OCI-M2 (cell line): ENCODE data around the gene DBX1.
"Not testable (repeated sequence)": the region's sequence is repeated elsewhere in the genome, so short reads cannot be mapped to it uniquely, and the experiment has no call there.

Experiments used
- DNase-seq: peaks from one replicate; lab custom pipeline; 2025; ENCODE audit not compliant: unreplicated experiment; lab: John Stamatoyannopoulos, UW

DBX1 gene

GRCh38 chr11:20161923-20162744 is 1.9 kb upstream of the DBX1 start:
- no peak for DNase-seq

DNA sequence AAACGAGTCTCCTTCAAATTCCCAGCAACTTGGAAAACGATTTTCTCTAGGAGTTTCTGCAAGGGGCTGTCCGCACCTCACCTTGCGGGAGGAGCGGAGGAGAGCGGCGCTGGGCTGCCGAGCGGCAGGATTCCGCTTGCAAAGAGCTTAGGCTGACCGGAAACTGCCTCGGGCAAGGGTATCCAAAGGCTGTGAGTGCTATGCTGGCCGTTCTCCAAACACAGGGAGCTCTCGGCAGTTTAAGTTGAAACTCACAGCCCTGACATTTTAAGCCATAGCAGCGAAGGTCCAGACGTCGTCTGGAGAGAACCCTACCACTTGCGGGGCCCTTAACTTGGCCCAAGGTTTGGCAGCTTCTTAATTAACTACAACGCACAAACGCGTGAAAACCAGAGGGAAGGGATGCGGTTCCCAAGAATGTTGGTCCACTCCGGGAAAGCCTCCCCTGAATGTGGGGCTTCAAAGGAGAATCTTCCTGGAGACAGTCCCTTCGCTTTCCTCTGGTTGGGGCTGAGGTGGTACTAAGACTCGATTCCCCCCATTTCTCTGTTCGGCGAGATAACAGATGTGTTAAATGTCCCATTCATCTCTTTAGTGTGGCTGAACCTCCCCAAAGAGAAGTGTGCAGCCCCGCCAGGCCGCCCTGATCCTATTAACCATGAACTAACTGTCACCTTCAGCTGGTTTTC is 1.1 kb upstream of the DBX1 start:
- no peak for DNase-seq

DNA sequence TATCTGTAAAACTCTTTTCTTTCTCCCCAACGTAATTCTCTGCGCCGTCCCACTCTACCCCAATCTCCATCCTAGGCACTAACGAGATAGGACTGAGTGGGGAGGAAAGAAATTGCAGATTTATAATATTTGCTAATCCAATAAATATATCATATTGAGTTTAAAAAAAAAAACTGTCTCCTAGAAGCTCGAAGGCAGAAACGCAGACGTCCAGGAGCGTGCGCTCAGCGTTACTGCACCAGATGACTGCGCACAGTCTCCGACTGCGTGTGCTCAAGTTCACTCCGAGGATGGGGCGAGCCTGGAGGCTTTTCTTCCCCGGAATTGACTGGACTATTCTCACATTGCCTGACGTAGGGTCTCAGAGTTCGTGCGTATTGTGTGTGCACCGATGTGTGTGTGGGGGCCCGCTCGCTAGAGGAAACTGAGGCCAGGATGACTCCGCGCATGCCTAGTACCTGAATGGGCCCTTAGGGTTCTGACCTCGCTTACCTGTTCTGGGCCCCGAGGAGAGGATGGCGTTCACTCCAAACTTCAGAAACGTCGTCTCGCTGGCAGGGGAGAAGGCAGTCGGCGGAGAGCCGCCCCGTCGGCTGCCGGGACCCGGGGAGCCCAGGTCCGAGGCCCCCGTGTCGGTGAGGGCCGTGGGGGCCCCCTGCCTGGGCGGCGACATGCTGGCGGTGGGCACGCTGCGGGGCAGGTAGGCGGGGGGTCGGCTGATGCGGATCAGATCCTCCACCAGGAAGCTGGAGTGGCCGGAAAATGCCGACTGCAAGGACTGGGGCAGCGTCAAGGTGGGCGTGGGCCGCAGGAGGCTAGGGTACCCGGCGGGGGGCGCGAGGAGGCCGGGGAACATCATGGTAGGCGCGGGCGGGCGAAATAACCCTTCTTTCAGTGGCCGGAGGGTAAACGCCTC is 551 bp downstream of the DBX1 start:
- DNase-seq, result no peak

DNA sequence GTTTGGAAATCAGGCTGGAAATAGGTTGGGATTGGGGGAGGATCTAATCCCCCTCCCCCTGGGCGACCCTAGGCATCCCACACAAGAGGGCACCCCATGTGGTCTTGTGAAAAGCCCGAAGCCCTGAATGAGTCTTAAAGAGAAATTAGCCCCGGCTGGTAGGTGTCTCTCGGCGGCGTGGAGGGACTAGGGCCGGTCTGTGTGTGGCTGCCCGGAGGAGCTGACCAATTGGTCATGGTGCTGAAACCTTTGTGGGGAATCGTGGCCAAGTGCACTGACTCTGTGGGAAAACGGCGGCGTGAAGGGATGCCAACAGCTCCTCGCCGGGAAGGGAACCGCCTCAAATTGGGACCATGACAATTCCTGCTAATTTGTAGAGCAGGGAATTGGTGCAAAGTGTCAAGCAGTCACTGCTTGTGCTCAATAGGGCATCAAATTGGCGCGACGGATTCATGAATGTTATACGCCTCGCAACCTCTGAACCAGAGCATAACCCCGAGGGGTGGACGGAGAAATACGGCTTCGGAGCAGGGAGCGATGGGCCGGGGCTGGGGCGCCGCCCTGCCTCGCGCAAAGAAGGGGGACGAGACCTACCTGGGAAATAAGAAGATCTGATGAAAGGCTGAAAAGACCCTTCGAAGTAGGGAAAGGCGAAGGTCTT is 1.5 kb downstream of the DBX1 start:
- DNase-seq, result no peak

GRCh38 chr11:20157728-20158127 is 2.5 kb downstream of the DBX1 start:
- DNase-seq, result no peak

- no peak for DNase-seq
Measured at GRCh38 chr11:20156876-20157613, 3.2 kb downstream of the DBX1 start.

- no peak for DNase-seq
Measured at GRCh38 chr11:20156280-20156875, 3.9 kb downstream of the DBX1 start.

DNA sequence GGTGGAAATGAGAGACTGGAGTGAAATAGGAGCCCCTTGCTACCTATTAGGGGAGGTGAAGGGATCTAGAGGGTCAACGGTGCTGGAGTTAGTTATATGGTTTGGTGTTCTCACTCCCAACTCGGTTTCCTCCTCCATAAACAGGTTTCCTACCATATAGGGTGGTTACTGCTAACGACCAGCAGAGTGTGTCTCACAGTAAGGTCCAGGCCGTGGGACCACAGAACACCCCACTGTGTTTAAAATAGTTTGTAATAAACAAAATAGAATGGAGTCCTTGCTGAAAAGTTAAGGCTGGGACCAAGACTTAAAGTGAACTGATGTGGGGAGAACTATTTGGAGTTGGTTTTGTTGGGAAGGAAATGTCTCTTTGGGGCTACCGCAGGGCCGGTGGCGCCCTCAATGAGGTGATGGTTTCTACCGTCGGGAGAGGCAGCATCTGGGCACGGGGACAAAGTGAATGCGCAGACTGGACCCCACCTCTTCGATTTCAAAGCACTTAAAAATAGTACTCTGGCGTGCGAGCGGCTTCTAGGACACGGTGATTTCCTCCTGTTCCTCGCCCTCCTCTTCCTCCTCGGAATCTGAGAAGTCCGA is 4.5 kb downstream of the DBX1 start:
- no peak for DNase-seq

GRCh38 chr11:20154381-20154780 is 5.9 kb downstream of the DBX1 start:
- DNase-seq, result no peak

DNA sequence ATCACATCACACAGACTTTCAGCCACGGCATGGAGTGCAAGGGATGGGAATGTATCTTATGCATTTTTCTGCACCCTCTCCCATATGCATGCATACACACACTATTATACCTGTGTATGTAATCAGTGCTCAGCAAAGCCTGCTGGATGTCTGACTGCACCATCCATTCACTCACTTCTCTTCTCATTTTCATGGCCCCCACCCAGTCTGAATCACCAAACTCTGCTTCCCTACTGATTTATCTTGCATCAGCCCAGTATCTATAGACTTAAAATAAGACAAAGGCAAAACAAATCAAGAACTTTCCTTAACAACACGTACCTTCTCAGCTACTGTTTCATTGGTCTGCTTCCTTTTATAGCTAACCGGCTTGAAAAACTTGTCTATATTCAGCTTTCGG is 21.6 kb downstream of the DBX1 start:
- DNase-seq, result no peak

DNA sequence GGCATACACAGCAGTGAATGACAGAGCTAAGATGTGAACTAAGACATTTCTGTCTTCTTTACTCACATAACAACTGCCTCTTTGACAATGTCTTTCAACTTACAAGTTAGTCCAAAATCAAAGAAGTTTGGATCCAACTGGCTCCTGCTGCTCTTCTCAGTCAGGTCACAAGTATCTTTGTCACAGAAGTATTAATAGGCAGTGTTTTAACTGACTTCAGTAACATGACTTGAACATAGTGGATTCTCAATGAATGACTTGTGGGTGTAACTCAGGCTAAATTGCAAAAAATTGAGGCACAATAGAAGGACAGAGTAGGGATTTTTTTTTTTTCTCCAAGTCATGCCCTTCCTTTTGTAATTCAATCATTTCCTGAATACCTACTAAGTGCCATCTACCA is 22.6 kb downstream of the DBX1 start:
- DNase-seq, result no peak

DNA sequence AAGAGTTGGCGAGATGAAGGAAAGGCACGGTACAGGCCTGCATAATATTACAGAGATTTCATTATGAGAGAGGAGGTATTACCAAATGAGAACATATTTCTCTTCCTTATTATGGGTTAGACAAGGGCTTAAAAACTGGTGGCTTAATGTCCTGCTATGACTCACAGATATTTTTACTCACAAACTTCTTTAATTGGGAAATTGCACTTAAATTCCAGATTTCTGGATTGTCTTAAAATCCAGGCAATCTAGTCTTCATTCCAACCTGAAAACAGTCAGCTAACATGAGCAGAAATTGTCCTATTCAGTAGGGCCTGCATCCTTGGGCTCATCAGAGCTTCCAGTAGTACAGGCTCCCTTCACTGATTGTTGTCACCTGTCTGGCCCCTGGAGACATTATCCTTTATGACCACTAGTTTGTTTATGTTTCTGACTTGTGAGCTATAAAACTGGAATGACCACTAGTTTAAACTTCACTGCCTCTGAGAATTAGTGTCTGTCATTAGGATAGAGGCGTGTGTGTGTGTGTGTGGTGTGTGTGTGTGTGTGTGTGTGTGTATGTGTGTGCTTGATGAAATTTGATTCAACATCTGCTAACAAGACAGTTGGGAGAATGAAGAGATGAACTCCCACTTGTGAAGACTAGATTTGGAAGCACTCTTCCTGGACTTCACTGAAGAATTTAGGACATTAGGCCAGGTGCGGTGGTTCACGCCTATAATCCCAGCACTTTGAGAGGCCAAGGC is 25.1 kb downstream of the DBX1 start:
- no peak for DNase-seq

- no peak for DNase-seq
Measured at GRCh38 chr11:20132667-20133039, 27.6 kb downstream of the DBX1 start.

DNA sequence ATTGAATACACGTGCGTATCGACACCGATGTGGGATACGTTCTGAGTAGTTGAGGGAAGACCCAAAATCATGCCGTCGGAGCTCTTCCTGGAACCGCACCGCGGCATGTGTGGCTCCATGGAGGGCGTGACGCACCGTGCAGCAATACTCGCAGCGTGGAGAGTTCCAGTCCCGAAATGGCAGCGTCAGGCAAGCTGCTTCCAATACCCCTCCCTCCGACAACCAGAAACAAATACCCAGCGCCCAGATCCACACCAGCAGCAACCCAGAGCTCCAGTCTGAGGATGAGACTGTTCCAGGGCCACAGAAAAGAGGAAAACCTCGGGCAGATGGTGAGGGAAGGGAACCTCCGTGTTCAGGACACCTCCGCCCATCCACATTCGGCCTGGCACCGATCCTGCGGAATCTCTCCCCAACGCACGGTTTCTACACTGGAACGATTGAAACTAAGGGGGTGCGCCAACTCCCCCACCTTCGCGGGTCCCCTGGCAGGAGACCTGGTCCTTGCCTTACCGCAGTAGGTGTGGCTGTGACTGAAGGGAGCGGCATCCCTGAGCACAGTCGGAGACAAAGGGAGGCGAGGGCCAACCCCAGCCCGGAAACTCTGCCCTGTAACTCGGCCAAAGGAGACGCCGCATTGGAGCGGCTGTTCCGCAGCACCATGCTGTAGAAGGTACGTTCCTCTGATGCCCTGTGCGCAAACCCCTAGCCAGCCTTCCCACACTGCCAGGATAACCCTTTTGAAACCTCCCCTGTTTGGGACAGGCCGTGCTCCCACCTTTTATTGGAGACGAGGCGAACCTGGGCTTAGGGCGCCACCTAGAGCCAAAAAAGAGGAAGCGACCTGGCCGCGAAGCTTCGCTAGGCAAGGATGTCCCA is 28.2 kb downstream of the DBX1 start:
- DNase-seq, result no peak

- no peak for DNase-seq
Measured at GRCh38 chr11:20129665-20130064, 30.6 kb downstream of the DBX1 start.

DNA sequence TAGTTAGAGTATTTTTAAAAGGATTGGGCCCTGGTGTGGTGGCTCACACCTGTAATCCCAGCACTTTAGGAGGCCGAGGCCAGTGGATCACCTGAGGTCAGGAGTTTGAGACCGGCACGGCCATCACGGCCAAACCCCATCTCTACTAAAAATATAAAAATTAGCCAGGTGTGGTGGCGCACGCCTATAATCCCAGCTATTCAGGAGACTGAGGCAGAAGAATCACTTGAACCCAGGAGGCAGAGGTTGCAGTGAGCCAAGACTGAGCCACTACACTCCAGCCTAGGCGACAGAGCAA is 31.8 kb downstream of the DBX1 start:
- DNase-seq, result not testable (repeated sequence)

DNA sequence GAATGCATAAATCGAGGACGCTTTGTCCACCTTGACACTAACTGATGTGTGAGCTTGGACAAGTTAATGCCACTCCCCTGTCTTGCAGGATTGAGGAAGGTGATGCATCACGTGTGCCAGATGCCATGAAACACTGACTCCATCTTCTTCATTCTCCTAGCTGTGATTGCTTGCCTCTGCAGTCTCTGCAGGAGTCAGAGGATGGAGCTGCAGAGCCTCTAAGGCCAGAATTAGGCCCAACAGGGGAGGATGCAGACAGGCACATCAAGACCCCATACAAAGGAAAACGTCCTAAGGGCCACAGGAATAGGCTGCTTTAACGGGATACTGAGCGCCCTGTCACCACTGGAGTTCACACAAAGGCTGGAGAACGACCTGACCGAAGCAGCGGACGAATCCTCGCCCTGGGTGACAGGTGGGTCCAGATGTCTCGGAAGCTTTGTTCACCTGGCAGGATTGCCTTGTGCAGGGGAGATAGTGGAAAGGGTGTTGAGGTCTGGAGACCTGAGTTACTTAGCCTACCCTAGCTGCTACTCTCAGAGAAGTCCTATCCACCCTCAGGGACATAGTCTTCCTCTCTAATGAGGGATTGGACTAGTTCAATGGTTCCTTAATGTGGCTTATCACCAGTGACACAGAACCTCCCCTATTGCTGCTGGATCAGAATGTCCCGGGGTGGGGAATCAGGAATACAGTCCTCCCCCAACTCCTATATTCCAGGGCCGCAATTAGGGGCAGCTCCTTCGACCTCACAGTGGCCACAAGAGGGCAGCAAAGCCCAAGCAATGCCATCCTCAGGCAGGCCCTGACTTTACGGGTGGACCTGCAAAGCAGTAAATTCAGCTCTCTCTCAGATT is 32.4 kb downstream of the DBX1 start:
- DNase-seq, result no peak
